ENCODE results near the gene TRABD. TPM values are rescaled to one million over a fixed set of nuclear protein-coding genes. Genes with fewer than 3 reads are reported as not detected.
A peak's percentile ranks its signal among the peaks of the same experiment; 100 is the strongest.

Gene TRABD
- total and polyA plus RNA-seq, 3 donors from 2014 or later, result 23.7 to 45.3 (median 38.7) TPM

- intact Hi-C loops (cut with DNase I; ENCODE audit: low total_unique reads), result loop anchor here (10.0 kb wide), 1 partner anchor 64 kb away; no protein-coding TSS in a partner anchor
- Histone ChIP-seq H3K27ac (no peak overlapping the region), H3K9me3 (no peaks in the 10 kb centered on the region), H3K4me1 (peaks cover 32% of the 10 kb centered on the region), H3K4me3 (no peak overlapping the region), H3K36me3 (ENCODE audit: low read depth, missing control alignments) (no peaks in the 10 kb centered on the region), H3K27me3 (no peaks in the 10 kb centered on the region)
- no peak for TF ChIP-seq POLR2A (IDR thresholded peaks at IDR 0.05)
- no peak for TF ChIP-seq CTCF (IDR thresholded peaks at IDR 0.05)
- DNase-seq, result no peak
- 77 to 82% methylated on average over 16 to 22 of the region's 22 CpGs for WGBS, 2 donors
Observed at GRCh38 chr22:50208430-50208938, 22.8 kb downstream of the TRABD start.

GRCh38 chr22:50208939-50209892, 23.5 kb downstream of the TRABD start:
- Histone ChIP-seq H3K4me1 (peaks cover 32% of the 10 kb centered on the region), H3K36me3 (ENCODE audit: low read depth, missing control alignments) (no peaks in the 10 kb centered on the region), H3K27ac (peak overlapping the region; percentile 50 to 56), H3K9me3 (no peaks in the 10 kb centered on the region), H3K4me3 (no peak overlapping the region), H3K27me3 (no peaks in the 10 kb centered on the region)
- WGBS, 2 donors, result 53 to 63% methylated on average over 3 to 26 of the region's 31 CpGs
- intact Hi-C loops (cut with DNase I; ENCODE audit: low total_unique reads), result loop anchor here (10.0 kb wide), 1 partner anchor 64 kb away; no protein-coding TSS in a partner anchor
- peak; percentile 74 for DNase-seq
- TF ChIP-seq CTCF (IDR thresholded peaks at IDR 0.05) (no peak), POLR2A (IDR thresholded peaks at IDR 0.05) (no peak)

- peak; percentile 78 for DNase-seq
- intact Hi-C loops (cut with DNase I; ENCODE audit: low total_unique reads), result loop anchor here (10.0 kb wide), 1 partner anchor 65 kb away; no protein-coding TSS in a partner anchor
- peaks cover 32% of the 10 kb centered on the region for H3K4me1 ChIP-seq
- WGBS, 2 donors, result 34 to 72% methylated on average over 7 to 20 of the region's 20 CpGs
- TF ChIP-seq CTCF (IDR thresholded peaks at IDR 0.05) (peak; percentile 80 to 87 (median 85)), POLR2A (IDR thresholded peaks at IDR 0.05) (no peak)
- H3K4me3 ChIP-seq, result no peak overlapping the region
- H3K36me3 ChIP-seq (ENCODE audit: low read depth, missing control alignments), result no peaks in the 10 kb centered on the region
- no peaks in the 10 kb centered on the region for H3K9me3 ChIP-seq
- no peaks in the 10 kb centered on the region for H3K27me3 ChIP-seq
- peak overlapping the region; percentile 50 to 56 for H3K27ac ChIP-seq
Observed at GRCh38 chr22:50209893-50210292, 24.2 kb downstream of the TRABD start.

- no peak for DNase-seq
- intact Hi-C loops (cut with DNase I; ENCODE audit: low total_unique reads), result no loop called here
- Histone ChIP-seq H3K4me3 (no peak overlapping the region), H3K27ac (no peak overlapping the region), H3K9me3 (no peaks in the 10 kb centered on the region), H3K27me3 (no peaks in the 10 kb centered on the region), H3K36me3 (ENCODE audit: low read depth, missing control alignments) (no peaks in the 10 kb centered on the region), H3K4me1 (peaks cover 37% of the 10 kb centered on the region)
- TF ChIP-seq POLR2A (IDR thresholded peaks at IDR 0.05) (no peak), CTCF (IDR thresholded peaks at IDR 0.05) (no peak)
- WGBS, 2 donors, result 93 to 97% methylated on average over 17 to 32 of the region's 32 CpGs
Observed at GRCh38 chr22:50210378-50211139, 24.8 kb downstream of the TRABD start.

Measured in testis (tissue), 3 donors.